DMS153 (cell line): Measurements from ENCODE around the gene PYGO1.
A peak's percentile ranks its signal among the peaks of the same experiment; 100 is the strongest.

Experiments used
- DNase-seq: peaks from one replicate; lab custom pipeline; 2025; lab: John Stamatoyannopoulos, UW

Gene PYGO1

GRCh38 chr15:55564347-55565145 lies 23.6 kb downstream of the PYGO1 start:
- DNase-seq, result no peak

- DNase-seq, result no peak
These were observed 25.5 kb downstream of the PYGO1 start for GRCh38 chr15:55562601-55563000.

- no peak for DNase-seq
These were observed 33.1 kb downstream of the PYGO1 start for GRCh38 chr15:55555089-55555488.

GRCh38 chr15:55552926-55553325 lies 35.2 kb downstream of the PYGO1 start:
- no peak for DNase-seq

GRCh38 chr15:55552451-55552850 lies 35.7 kb downstream of the PYGO1 start:
- no peak for DNase-seq

GRCh38 chr15:55549305-55549704 lies 38.8 kb downstream of the PYGO1 start:
- no peak for DNase-seq

GRCh38 chr15:55546718-55547117 lies 41.4 kb downstream of the PYGO1 start:
- DNase-seq, result no peak

GRCh38 chr15:55535436-55535835 lies 52.7 kb downstream of the PYGO1 start:
- no peak for DNase-seq

- DNase-seq, result no peak
These were observed 55.2 kb downstream of the PYGO1 start for GRCh38 chr15:55532944-55533343.

GRCh38 chr15:55530861-55531313 lies 57.3 kb downstream of the PYGO1 start:
- DNase-seq, result no peak

GRCh38 chr15:55528812-55529211 lies 59.3 kb downstream of the PYGO1 start:
- DNase-seq, result no peak

GRCh38 chr15:55527150-55527549 lies 61.0 kb downstream of the PYGO1 start:
- no peak for DNase-seq

GRCh38 chr15:55526559-55527036 lies 61.5 kb downstream of the PYGO1 start:
- DNase-seq, result no peak

- no peak for DNase-seq
These were observed 65.2 kb downstream of the PYGO1 start for GRCh38 chr15:55522742-55523450.

- no peak for DNase-seq
These were observed 69.5 kb downstream of the PYGO1 start for GRCh38 chr15:55518641-55519040.

GRCh38 chr15:55518009-55518408 lies 70.1 kb downstream of the PYGO1 start:
- DNase-seq, result no peak

- no peak for DNase-seq
These were observed 72.0 kb downstream of the PYGO1 start for GRCh38 chr15:55515991-55516776.

- DNase-seq, result no peak
These were observed 72.7 kb downstream of the PYGO1 start for GRCh38 chr15:55515491-55515890.

GRCh38 chr15:55514414-55514850 lies 73.7 kb downstream of the PYGO1 start:
- DNase-seq, result peak; percentile 5

- DNase-seq, result peak; percentile 18
These were observed 74.3 kb downstream of the PYGO1 start for GRCh38 chr15:55513621-55514413.

GRCh38 chr15:55513152-55513551 lies 75.0 kb downstream of the PYGO1 start:
- DNase-seq, result no peak

- DNase-seq, result no peak
These were observed 80.6 kb downstream of the PYGO1 start for GRCh38 chr15:55507567-55507966.
